Stimulated activated CD8-positive, alpha-beta memory T cell treated with anti-CD3 and anti-CD28 coated beads, Interleukin-7, amount 100 ng/mL, for 48 hours (primary cell): Measurements from ENCODE around the gene DSCAM.

Experiments used
- DNase-seq, 2 donors: peaks; one replicate each; pipeline ENCODE4 v3.0.0-alpha.2; 2020; ENCODE audit warnings: low read depth in 1 of 2; ENCODE audit errors: extremely low read depth in 1 of 2

DSCAM gene

DNA sequence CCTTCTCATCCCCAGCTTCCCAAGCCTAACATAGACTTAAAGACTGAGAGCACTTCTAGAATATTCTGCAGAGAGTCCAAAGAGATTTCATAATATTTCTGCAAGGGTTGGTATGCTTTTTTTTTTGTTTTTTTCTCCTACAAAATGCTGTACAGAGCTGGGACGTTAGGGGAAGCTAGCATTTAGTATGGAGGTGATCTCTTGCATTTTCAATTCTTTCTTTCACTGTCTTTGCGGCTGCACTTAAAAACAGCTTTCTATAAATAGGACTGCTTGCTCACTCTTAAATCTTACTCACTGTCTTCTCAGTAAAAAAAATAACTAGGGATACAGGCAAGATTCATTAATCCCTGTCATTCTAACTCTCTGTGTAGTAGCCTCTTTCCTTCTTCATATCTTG lies 7.4 kb downstream of the DSCAM start:
- no peak for DNase-seq

DNA sequence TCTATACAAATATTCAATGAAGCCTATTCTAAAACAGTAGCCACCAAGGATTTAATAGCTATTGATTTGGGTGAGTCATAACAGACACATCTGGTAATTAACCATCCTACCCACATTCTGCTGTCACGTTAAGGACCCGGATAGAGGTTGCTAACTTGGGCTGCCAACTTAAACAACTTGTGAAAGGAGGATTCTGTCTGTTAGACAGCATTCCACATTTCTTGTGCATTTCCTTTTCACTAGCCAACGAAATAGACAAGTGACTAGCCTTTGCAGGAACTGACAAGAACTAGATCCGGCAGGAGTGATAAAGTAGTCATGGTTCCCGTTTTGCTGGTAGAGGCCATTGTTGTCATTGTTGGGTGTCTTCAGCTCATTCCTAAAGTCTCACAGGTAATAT lies 9.5 kb downstream of the DSCAM start:
- DNase-seq: no peak

DNA sequence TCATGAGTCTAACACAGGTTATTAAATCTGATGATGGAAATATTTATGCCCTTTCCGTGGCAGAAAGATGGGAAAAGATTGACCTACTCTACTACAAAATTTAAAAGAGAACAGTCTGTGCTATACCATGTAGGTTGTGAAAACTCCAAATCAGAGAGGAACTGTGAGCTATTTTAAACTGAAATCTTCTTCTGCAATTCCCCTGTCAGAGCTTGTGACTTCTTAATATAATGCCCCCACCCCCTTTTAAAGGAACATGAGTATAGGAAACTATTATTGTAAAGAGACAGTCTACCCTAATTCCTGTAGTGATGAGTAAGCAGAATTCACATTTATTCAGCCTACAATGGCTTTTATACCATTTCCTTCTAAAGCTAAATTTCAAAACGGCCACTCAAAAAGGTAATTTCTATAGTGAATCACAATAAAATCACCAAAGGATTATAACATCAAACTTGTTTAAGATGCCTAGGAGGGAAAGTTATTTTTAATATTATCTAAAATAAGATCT lies 11.7 kb downstream of the DSCAM start:
- DNase-seq: no peak

- DNase-seq: no peak
Observed at GRCh38 chr21:40833184-40833583, 13.8 kb downstream of the DSCAM start.

GRCh38 chr21:40832316-40832715 lies 14.6 kb downstream of the DSCAM start:
- DNase-seq: no peak

DNA sequence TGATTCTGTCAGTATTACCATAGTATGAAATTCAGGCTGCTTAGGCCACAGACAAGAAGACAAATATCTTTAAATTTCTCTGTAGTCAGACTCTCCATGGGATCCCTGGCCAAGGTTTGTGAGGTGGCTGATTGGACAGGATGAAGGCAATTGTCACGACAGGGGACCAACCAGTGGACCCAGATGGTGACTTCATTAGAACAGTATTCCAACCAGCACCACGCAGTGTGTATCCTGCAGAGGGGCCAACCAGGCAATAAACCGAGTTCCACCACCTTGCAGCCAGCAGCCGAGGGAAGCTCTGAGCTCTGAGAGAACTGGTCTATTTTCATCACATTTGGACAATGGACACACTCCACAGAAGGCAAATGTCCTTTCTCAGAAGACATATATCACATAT lies 16.1 kb downstream of the DSCAM start:
- DNase-seq: no peak

DNA sequence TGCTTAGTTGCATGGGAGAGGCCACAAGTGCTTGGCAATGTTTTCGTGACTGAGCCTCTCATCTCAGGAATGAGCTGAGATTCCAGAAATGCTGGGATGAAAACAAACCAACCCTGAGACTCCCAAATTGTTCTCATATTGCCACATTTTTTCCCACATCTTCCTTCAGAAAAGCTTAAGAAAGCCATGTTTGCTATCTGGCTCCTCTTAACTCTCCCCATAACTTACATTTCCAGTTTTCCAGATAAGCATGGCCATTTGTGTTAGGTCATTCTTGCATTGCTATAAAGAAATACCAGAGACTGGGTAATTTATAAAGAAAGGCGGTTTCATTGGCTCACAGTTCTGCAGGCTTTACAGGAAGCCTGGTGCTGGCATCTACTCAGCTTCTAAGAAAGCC lies 17.2 kb downstream of the DSCAM start:
- DNase-seq: no peak

DNA sequence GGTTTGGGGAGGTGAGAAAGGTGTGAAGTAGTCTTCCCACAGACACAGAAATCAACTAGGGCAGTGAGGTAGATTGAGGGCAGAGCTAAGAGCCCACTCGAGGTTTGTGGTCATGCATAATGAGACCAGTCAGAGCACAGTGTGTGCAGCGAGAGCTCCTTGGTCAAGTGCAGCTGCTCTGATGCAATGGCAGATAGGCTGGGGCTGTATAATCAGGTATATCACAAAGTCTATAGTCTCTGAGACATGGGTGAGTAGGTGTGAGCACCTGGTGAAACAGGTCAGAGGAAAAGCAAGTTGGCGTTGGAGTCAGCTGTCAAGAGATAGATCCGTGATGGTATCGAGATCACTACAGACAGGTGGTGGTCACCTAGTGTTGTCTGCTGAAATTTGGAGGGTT lies 17.6 kb downstream of the DSCAM start:
- no peak for DNase-seq

DNA sequence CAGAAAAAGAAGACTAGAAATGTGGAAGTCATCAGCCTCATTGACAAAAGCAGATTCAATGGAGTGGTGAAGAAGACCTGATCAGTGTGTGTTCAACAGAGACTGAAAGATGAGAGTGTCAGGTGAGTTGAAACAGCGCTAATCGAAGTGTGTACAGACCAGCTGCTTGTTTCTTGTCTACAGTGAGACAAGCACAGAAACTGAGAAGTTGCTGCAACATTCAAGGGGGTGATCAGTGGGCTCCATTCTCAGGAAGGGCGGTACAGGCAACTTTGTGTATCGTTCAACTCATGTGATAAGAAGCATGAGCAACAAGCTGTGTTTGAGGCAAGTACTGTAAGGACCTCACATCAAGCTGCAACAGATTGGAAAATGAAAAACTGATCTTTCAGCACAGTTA lies 19.4 kb downstream of the DSCAM start:
- no peak for DNase-seq

DNA sequence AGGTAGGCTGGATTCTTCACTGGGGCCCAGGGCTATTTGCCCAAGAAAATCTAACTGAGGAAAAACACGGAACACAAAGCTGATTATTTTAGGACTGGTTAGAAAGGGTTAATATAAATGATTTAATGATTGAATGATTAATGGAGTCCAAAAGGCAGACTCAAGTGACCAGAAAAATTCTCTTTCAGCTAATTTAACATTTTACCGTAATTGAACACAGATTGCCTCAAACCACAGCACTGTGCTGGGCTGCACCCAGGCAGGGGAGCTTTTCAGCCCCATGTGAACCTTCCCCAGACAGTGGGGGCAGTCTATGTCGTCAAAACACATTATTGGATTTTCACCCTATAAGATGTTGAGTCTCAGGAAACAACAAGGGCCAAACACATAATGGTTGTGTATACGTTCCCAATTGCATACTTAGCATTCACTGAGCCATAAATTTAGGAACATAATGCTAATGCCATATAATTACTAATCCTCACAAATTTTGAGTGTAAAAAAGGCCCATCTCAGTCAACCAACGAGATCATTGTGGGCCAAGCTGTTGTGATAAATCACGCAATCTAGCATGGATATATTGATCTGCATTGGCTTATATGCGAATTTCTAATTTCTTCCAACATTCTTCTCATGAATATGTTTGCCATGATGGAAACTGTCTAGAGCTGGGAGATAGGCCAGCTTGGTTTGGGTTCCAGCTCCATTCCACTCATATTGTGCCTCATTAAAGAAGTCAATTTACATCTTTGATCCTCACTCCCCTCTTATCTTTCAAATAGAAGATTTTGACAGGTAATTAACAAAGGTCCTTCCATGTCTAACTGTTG lies 27.7 kb downstream of the DSCAM start:
- DNase-seq: no peak

DNA sequence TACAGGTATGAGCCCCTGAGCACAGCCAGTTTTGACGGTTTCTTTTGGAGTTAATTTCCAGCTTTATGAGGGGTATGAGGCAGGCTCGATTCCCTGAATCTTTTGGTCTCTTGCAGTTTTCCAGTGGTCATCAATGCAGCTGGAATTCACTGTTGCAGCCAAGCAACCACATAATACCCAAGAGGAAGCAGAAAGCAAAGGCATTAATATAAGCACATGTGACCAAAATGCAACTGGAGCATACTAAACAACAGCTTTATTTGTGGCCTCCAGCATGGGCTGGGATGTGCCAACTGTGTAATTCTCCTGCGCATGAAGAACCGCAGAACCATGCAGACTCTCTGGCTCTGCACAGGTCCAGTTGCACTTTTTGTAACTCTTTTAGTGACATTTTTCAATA lies 33.0 kb downstream of the DSCAM start:
- DNase-seq: no peak

- no peak for DNase-seq
Observed at GRCh38 chr21:40809673-40810197, 37.2 kb downstream of the DSCAM start.

GRCh38 chr21:40803101-40803500 lies 43.9 kb downstream of the DSCAM start:
- DNase-seq: no peak

DNA sequence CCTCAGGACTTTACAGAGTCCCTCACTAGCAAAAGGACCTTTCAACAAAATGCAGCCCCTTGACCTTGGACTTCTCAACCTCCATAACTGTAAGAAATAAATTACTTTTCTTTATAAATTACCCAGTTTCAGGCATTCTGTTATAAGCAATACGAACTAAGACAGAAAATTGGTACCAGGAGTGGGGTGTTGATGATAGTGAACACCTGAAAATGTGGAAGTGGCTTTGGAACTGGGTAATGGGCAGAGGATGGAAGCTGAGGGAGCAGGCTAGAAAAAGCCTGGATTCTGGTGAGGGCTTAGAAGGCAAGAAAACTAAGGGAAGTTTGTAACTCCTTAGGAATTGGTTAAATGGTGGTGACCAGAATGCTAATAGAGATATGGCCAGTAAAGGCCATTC lies 46.8 kb downstream of the DSCAM start:
- no peak for DNase-seq

DNA sequence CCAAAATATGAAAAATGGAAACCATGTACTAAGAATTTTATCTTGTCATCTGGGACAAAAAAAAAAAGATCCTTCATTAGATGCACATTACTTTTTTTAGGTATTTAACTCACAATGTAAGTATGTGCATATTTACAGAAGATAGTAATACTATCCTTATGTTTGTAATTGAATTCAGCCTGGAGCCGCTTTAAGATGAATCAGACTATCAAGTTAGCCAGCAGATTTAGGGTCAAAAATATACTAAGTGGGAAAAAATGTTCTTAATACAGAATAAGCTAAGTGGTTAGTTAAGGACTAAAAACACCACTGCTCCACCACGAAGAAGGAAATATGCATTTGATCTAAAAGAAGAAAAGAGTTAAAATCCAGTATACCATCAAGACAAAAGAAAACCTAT lies 49.1 kb downstream of the DSCAM start:
- no peak for DNase-seq

GRCh38 chr21:40797410-40797809 lies 49.5 kb downstream of the DSCAM start:
- DNase-seq: no peak

DNA sequence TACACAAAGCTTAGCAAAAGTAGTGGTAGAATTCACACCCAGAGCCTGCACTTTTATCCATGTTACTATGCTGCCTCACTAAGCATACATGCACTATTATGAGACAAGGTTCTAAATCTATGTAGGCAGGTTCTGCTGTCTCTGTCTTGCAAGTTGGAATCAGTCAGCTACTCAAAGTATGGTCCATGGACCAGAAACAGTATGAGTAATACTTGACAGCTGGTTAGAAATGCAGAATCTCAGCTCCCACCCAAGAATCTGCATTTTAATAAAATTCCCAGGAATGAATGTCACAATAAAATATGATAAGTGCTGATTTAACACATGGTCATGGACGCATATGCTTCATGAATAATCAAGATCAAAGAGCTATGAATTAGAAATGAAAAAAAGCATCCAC lies 50.5 kb downstream of the DSCAM start:
- no peak for DNase-seq

GRCh38 chr21:40795313-40795712 lies 51.6 kb downstream of the DSCAM start:
- no peak for DNase-seq

DNA sequence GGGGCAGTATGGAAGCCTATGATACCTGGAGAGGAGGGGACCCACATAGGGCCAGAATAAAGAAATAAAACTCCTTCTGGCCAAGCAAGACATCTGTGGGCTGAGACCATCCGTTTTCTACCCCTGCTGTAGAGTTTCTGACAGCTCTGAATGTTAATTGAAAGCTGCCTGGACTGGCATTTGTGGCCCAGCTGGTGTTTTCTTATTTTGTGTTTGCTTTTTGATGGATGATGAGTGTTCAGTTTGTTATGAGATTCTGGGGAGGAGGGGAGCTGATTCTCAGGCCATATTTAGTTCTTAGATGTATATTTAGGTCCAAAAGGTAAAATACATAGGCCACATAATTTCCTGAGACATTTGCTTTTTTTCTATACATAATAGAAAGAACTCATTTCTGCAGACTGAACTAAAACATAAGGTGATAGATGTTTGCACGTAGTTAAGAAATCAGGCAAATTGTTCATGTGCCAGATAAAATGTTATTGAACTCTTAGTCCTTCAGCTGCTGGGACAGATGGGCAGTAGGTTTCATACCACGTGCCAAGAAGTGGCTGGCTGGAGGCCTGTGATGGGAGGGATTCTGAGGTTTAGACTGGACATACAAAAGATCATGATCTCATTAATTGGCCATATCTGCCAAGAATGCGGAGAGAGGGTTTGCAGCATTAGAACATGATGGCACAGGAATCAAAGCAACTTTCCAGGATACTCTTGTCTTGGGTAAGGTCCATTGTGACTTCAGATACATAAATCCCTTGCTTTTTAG lies 54.1 kb downstream of the DSCAM start:
- no peak for DNase-seq

DNA sequence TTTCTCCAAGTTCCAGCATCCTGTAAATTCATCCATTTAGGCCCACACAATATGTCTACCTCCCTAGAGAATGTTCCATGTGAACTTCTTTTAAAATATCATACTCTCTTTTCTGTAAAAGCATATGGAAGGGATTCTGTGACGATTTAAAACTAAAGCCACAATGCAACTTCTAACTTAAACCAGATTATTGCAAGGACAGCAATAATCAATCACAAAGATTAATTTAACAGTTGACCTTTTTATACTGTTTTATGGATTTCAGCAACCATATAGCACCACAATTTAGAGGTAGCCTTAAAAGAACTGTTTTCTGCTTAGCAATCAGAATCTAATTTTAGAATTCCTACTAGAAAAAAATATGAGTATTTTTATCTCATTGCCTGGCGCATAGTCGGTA lies 58.3 kb downstream of the DSCAM start:
- no peak for DNase-seq

- no peak for DNase-seq
Observed at GRCh38 chr21:40783404-40783803, 63.6 kb downstream of the DSCAM start.
